ENCODE measurements around the gene ZBED4.

ZBED4 gene

DNA sequence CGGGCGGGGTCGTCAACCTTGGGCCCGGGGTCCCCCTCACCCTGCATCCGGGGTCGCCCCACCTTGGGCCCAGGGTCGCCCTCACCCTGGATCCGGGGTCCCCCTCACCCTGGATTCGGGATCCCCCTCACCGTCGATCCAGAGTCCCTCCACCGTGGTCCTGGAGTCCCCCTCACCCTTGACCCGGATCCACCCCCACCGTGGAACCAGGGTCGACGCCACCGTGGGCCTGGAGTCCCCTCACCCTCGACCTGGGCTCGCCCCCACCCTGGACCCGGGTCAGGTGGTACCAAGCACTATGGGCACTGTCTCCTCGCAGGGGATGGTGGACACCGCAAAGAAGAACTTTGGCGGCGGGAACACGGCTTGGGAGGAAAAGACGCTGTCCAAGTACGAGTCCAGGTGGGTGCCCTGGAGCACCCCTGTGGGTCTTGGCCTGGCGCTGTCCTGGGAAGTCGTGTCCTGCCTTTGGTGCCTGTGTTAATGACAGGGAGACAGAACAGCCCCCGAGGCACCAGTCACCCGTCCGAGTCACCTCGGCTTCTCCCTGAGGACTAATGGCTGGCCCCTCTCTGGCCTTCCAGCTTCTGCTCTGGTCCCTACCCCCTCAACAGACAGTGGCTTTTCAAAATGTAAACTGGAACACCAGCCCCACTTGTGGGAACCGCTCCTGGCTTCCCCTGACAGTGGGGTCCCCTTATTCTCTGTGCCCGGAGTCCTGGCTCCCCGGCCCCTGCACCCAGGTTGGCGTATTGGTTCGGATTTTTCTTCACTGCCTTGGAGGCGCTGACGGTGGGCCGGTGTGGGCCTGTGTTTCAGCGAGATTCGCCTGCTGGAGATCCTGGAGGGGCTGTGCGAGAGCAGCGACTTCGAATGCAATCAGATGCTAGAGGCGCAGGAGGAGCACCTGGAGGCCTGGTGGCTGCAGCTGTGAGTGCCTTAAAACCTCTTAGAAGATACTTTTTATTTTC is 65.6 kb downstream of the ZBED4 start:
- Histone ChIP-seq H3K4me2 (peak overlapping the region; percentile 92 to 99 (median 95)), H3K36me3 (peaks cover 18 to 40% (median 25%) of the 10 kb centered on the region in 11 experiments), H3K4me1 (peaks cover 38 to 69% (median 66%) of the 10 kb centered on the region in 10 experiments), H3K4me3 (peak overlapping the region; percentile 73 to 97 (median 90)), H3K27ac (peak overlapping the region; percentile 74 to 93 (median 88); a peak in 21 of 22 replicates), H3K9me3 (replicated peaks in 1 of 11) (no peaks in the 10 kb centered on the region), H4K20me1 (peaks cover 4 to 57% (median 15%) of the 10 kb centered on the region in 11 experiments; a peak in 14 of 22 replicates), H3K27me3 (no peaks in the 10 kb centered on the region), H3K9ac (peak overlapping the region; percentile 85 to 98 (median 91))
- TF ChIP-seq Cebpa-rat (IDR thresholded peaks at IDR 0.05), result no peak

DNA sequence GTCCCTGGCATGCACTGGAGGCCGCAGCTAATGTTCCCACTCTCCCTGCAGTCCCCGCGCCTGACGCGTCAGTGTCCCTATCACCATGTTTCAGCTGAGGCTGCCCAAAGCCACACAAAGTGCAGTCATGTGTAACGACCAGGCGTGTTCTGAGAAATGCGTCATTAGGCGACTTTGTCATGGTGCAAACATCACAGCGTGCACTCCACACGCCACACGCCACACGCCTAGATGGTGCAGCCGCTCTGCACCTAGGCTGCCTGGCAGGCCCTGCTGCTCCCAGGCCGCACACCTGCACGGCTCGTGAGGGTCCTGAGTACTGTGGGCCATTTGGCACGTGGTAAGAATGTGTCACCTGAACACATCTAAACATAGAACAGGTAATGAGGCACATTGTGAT is 67.2 kb downstream of the ZBED4 start:
- H3K4me1 ChIP-seq, result peaks cover 54 to 86% (median 83%) of the 10 kb centered on the region in 10 experiments
- H4K20me1 ChIP-seq, result peaks cover 0 to 45% (median 6%) of the 10 kb centered on the region in 11 experiments; a peak in 10 of 22 replicates
- no peaks in the 10 kb centered on the region for H3K9me3 ChIP-seq (replicated peaks in 1 of 11)
- H3K4me2 ChIP-seq, result peak overlapping the region in 10 of 11 experiments; percentile 92 to 99 (median 95); a peak in 12 of 22 replicates
- H3K4me3 ChIP-seq, result no peak overlapping the region
- TF ChIP-seq Cebpa-rat (IDR thresholded peaks at IDR 0.05), result no peak
- H3K27me3 ChIP-seq, result no peaks in the 10 kb centered on the region
- H3K9ac ChIP-seq, result peak overlapping the region in 2 of 11 experiments; percentile 85 to 96; a peak in 2 of 22 replicates
- no peak overlapping the region for H3K27ac ChIP-seq
- H3K36me3 ChIP-seq, result peaks cover 13 to 34% (median 20%) of the 10 kb centered on the region in 11 experiments; a peak in 18 of 22 replicates

DNA sequence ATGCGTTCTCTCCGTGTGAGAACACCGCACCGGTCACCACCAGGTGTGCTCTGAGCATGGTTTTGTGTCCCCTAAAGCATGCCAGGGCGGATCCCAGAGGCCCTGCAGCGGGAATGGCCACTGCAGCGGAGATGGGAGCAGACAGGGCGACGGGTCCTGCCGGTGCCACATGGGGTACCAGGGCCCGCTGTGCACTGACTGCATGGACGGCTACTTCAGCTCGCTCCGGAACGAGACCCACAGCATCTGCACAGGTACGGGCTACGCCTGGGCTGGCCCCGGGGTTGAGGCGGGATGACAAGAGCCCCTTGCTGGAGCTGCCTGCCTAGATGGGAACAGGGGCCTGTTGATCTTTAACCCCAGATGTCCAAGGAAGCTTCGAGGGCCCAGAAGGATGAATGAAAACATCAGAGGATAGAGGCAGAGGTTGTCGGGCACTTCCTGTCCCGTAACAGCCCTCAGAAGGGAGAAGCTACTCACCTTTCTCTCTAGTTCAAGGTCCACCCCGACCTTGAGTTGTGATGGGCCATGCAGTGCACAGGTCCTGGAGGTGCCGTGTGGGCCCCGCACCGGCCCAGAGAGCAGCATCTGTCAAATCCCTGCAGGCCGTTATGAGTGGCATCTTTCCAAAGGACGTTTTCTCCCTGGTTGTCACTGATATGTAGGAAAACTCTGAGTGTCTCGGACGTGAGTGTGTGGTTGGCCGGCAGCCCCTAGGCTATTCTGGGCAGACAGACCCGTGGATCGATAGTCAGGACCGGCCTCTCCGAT is 68.0 kb downstream of the ZBED4 start:
- Histone ChIP-seq H4K20me1 (peaks cover 0 to 45% (median 2%) of the 10 kb centered on the region in 11 experiments; a peak in 9 of 22 replicates), H3K4me2 (peak overlapping the region in 9 of 11 experiments; percentile 20 to 99 (median 93); a peak in 14 of 22 replicates), H3K27me3 (no peaks in the 10 kb centered on the region), H3K4me1 (peaks cover 59 to 87% (median 86%) of the 10 kb centered on the region in 10 experiments), H3K4me3 (no peak overlapping the region), H3K27ac (peak overlapping the region in 1 of 11 experiments; percentile 22; a peak in 4 of 22 replicates), H3K36me3 (peaks cover 13 to 34% (median 20%) of the 10 kb centered on the region in 11 experiments; a peak in 18 of 22 replicates), H3K9ac (peak overlapping the region in 4 of 11 experiments; percentile 3 to 54 (median 32); a peak in 3 of 22 replicates), H3K9me3 (replicated peaks in 1 of 11) (no peaks in the 10 kb centered on the region)
- TF ChIP-seq Cebpa-rat (IDR thresholded peaks at IDR 0.05), result no peak

DNA sequence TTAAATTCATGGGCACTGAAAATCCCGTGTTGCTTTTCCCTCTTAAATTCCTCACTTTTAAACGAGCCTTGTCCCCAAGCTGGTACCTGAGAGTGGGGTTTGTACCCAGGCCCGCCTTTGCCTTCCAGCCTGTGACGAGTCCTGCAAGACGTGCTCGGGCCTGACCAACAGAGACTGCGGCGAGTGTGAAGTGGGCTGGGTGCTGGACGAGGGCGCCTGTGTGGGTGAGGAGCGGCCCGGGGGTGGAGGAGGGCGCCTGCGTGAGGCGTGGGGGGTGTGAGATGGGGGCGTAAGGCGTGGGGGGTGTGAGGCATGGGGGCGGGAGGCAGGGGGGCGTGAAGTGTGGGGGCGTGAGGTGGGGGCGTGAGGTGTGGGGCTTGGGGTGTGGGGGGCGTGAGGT is 68.8 kb downstream of the ZBED4 start:
- H3K4me1 ChIP-seq, result peaks cover 52 to 86% (median 85%) of the 10 kb centered on the region in 10 experiments
- H3K27ac ChIP-seq, result peak overlapping the region in 2 of 11 experiments; percentile 13 to 22; a peak in 4 of 22 replicates
- H3K36me3 ChIP-seq, result peaks cover 13 to 36% (median 20%) of the 10 kb centered on the region in 11 experiments; a peak in 18 of 22 replicates
- H3K9ac ChIP-seq, result peak overlapping the region in 4 of 11 experiments; percentile 3 to 54 (median 32); a peak in 2 of 22 replicates
- TF ChIP-seq Cebpa-rat (IDR thresholded peaks at IDR 0.05), result no peak
- peaks cover 0 to 52% (median 0%) of the 10 kb centered on the region in 11 experiments; a peak in 7 of 22 replicates for H4K20me1 ChIP-seq
- no peaks in the 10 kb centered on the region for H3K9me3 ChIP-seq (replicated peaks in 1 of 11)
- peak overlapping the region in 9 of 11 experiments; percentile 18 to 95 (median 92); a peak in 10 of 22 replicates for H3K4me2 ChIP-seq
- no peaks in the 10 kb centered on the region for H3K27me3 ChIP-seq
- no peak overlapping the region for H3K4me3 ChIP-seq

DNA sequence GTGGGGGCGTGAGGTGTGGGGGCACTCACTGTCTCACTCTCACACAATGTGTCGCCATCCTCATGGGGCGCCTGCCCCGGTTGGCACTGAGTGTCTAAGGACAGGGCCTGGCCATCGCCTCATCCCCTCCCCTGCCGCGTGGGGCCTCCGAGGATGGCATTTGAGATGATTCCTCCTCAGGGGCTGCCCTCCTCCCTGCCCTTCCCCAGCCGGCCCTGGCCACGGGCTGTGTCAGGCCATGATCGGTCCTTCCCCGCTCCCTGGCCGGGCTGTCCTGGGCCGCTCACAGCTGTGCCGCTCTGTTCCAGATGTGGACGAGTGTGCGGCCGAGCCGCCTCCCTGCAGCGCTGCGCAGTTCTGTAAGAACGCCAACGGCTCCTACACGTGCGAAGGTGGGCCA is 69.3 kb downstream of the ZBED4 start:
- Histone ChIP-seq H3K9me3 (replicated peaks in 1 of 11) (no peaks in the 10 kb centered on the region), H3K4me2 (peak overlapping the region; percentile 77 to 96 (median 86)), H3K36me3 (peaks cover 13 to 41% (median 20%) of the 10 kb centered on the region in 11 experiments; a peak in 18 of 22 replicates), H3K4me1 (peaks cover 52 to 87% (median 86%) of the 10 kb centered on the region in 10 experiments), H3K27ac (peak overlapping the region in 6 of 11 experiments; percentile 47 to 78 (median 74); a peak in 12 of 22 replicates), H3K27me3 (no peaks in the 10 kb centered on the region), H3K9ac (peak overlapping the region in 10 of 11 experiments; percentile 12 to 78 (median 40); a peak in 12 of 22 replicates), H4K20me1 (peaks cover 0 to 57% (median 0%) of the 10 kb centered on the region in 11 experiments; a peak in 7 of 22 replicates), H3K4me3 (peak overlapping the region in 1 of 10 experiments; percentile 19; a peak in 1 of 20 replicates)
- TF ChIP-seq Cebpa-rat (IDR thresholded peaks at IDR 0.05), result no peak

DNA sequence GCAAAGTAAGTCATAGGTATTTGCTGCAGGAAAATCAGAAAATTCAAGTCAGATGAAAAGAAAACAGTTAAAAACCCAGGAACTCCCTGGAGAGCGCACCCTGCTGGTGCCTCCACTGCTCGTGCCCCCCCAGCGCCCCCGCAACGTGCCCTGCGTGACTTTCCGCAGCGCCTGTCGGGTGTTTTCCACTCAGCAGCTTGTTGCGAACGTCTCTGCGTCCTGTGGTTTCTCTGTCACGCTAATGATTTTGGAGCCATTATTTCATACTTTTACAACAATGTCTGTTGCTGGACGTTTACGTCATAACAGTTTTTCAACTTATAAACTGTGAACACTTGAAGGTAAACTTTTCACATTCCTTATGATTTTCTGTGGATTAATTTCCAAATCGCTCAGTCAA is 69.8 kb downstream of the ZBED4 start:
- H3K27ac ChIP-seq, result peak overlapping the region in 7 of 11 experiments; percentile 26 to 78 (median 72); a peak in 12 of 22 replicates
- no peaks in the 10 kb centered on the region for H3K9me3 ChIP-seq (replicated peaks in 1 of 11)
- peak overlapping the region in 9 of 11 experiments; percentile 0 to 78 (median 32); a peak in 11 of 22 replicates for H3K9ac ChIP-seq
- H4K20me1 ChIP-seq, result peaks cover 0 to 62% (median 0%) of the 10 kb centered on the region in 11 experiments; a peak in 7 of 22 replicates
- H3K4me3 ChIP-seq, result no peak overlapping the region
- peak overlapping the region; percentile 77 to 96 (median 86) for H3K4me2 ChIP-seq
- no peaks in the 10 kb centered on the region for H3K27me3 ChIP-seq
- H3K36me3 ChIP-seq, result peaks cover 13 to 43% (median 20%) of the 10 kb centered on the region in 11 experiments; a peak in 18 of 22 replicates
- H3K4me1 ChIP-seq, result peaks cover 52 to 92% (median 91%) of the 10 kb centered on the region in 10 experiments
- TF ChIP-seq Cebpa-rat (IDR thresholded peaks at IDR 0.05), result no peak

DNA sequence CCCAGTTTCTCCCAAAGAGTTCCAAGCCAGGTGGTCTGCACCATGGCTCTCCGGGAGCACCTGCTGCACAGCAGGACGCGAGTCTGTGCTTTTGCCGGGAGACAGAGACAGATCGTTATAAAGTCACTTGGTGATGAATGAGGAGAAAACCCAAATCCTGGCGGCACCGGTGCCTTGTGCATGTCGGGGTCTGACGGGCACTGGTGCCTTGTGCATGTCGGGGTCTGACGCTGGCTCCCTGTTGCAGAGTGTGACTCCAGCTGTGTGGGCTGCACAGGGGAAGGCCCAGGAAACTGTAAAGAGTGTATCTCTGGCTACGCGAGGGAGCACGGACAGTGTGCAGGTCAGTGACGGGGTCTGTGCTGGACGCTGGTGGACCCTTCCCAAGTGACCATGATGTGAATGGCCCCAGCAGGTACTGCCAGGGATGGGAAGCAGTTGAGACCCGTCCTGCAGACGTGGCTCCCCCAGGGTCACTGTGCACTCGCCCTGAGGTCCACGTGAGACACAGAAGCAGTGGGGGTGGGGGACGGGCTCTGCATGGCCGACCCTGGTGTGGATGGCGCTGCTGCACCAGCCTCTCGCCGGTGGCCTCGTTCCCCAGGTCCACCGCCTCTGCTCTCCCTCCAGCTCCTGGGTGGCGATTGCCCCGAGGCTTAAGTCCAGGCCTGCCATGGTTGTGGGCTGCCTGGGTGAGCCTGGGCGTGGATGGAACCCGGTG is 70.6 kb downstream of the ZBED4 start:
- Histone ChIP-seq H3K9ac (peak overlapping the region in 9 of 11 experiments; percentile 28 to 78 (median 59); a peak in 14 of 22 replicates), H3K4me2 (peak overlapping the region; percentile 77 to 96 (median 86)), H4K20me1 (peaks cover 0 to 68% (median 0%) of the 10 kb centered on the region in 11 experiments; a peak in 7 of 22 replicates), H3K9me3 (replicated peaks in 1 of 11) (no peaks in the 10 kb centered on the region), H3K27me3 (no peaks in the 10 kb centered on the region), H3K4me3 (peak overlapping the region in 5 of 10 experiments; percentile 25 to 56 (median 46); a peak in 3 of 20 replicates), H3K4me1 (peaks cover 48 to 94% (median 93%) of the 10 kb centered on the region in 10 experiments), H3K36me3 (peaks cover 13 to 43% (median 20%) of the 10 kb centered on the region in 11 experiments; a peak in 18 of 22 replicates), H3K27ac (peak overlapping the region in 9 of 11 experiments; percentile 25 to 78 (median 61); a peak in 16 of 22 replicates)
- TF ChIP-seq Cebpa-rat (IDR thresholded peaks at IDR 0.05), result no peak

Data from BLaER1 treated with 17β-estradiol and CSF1 and Interleukin-3, amounts not matched to agents 10 nM and 100 nM (cell line).